Astrocyte (in vitro differentiated cells and primary cell): ENCODE measurements around the gene MAPK9.

Source experiments
- EZH2 ChIP-seq: IDR thresholded peaks from 2 replicates; pipeline ENCODE4 v1.6.1; 2012; ENCODE audit warnings: mild to moderate bottlenecking, low read length, inconsistent platforms; ENCODE audit not compliant: insufficient read depth
- TF ChIP-seq, protein P1 (sequence below): IDR thresholded peaks from 2 replicates; pipeline ENCODE4 v1.5.1; 2011; ENCODE audit warnings: low read depth, mild to moderate bottlenecking, inconsistent platforms, low read length, moderate library complexity; ENCODE audit not compliant: insufficient read depth

- TF ChIP-seq, protein P1, sequence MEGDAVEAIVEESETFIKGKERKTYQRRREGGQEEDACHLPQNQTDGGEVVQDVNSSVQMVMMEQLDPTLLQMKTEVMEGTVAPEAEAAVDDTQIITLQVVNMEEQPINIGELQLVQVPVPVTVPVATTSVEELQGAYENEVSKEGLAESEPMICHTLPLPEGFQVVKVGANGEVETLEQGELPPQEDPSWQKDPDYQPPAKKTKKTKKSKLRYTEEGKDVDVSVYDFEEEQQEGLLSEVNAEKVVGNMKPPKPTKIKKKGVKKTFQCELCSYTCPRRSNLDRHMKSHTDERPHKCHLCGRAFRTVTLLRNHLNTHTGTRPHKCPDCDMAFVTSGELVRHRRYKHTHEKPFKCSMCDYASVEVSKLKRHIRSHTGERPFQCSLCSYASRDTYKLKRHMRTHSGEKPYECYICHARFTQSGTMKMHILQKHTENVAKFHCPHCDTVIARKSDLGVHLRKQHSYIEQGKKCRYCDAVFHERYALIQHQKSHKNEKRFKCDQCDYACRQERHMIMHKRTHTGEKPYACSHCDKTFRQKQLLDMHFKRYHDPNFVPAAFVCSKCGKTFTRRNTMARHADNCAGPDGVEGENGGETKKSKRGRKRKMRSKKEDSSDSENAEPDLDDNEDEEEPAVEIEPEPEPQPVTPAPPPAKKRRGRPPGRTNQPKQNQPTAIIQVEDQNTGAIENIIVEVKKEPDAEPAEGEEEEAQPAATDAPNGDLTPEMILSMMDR, result no peak
- no peak for TF ChIP-seq EZH2
Observed at GRCh38 chr5:180333661-180334060, 41.8 kb upstream of the MAPK9 start.
